ENCODE data around the gene TLL1.

- no peak for TF ChIP-seq CTCF (IDR thresholded peaks at IDR 0.05 in 2 of 3, conservative IDR thresholded peaks at IDR 0.05 in 1 of 3; ENCODE audit: borderline replicate concordance in 1 of 3, insufficient read depth in 1 of 3, low read depth in 2 of 3, low read length in 2 of 3)
- TF ChIP-seq YY1 (IDR thresholded peaks at IDR 0.05; ENCODE audit: extremely low read depth, insufficient replicate concordance, low read depth, low read length) = no peak
- no peak for TF ChIP-seq EZH2 (IDR thresholded peaks at IDR 0.05)
- TF ChIP-seq REST (IDR thresholded peaks at IDR 0.05; ENCODE audit: low read depth) = no peak
- TF ChIP-seq CEBPB (IDR thresholded peaks at IDR 0.05; ENCODE audit: low read depth) = no peak
- no peak for TF ChIP-seq POLR2A (IDR thresholded peaks at IDR 0.05; ENCODE audit: borderline replicate concordance, extremely low read depth, insufficient read depth, insufficient read length)
- TF ChIP-seq CBX3 (IDR thresholded peaks at IDR 0.05; ENCODE audit: low read depth) = no peak
- no peak for TF ChIP-seq SP1 (IDR thresholded peaks at IDR 0.05; ENCODE audit: low read depth)
- no peak for TF ChIP-seq TCF7L2 (IDR thresholded peaks at IDR 0.05; ENCODE audit: borderline replicate concordance, extremely low read depth, insufficient read depth, insufficient read length)
Measured at GRCh38 chr4:165971446-165971845, 98.4 kb downstream of the TLL1 start.

All from HCT116 (cell line).